KMS-11 (cell line): ENCODE results near the gene ATRNL1.

Experiments used
- H2AFZ ChIP-seq: fragments of 200-600 bp; sonication (generic); 2 replicates; pipeline ENCODE4 v1.6.1; 2016; ENCODE audit warnings: antibody characterized with exemption, mixed run types, low read depth
- H3K27ac ChIP-seq: fragments of 200-600 bp; sonication (generic); 2 replicates; pipeline ENCODE4 v1.6.1; 2016; ENCODE audit warnings: mild to moderate bottlenecking, mixed run types
- H3K27me3 ChIP-seq: fragments of 200-600 bp; sonication (generic); 2 replicates; pipeline ENCODE4 v1.6.1; 2017; ENCODE audit warnings: mild to moderate bottlenecking, low read depth, mixed run types, moderate library complexity; ENCODE audit not compliant: insufficient read depth
- H3K36me3 ChIP-seq: fragments of 200-600 bp; sonication (generic); 2 replicates; pipeline ENCODE4 v1.6.1; 2017; ENCODE audit warnings: mild to moderate bottlenecking, mixed run types; ENCODE audit not compliant: insufficient read depth
- H3K4me1 ChIP-seq: fragments of 200-600 bp; sonication (generic); 2 replicates; pipeline ENCODE4 v1.6.1; 2016; ENCODE audit warnings: mild to moderate bottlenecking, low read depth, mixed run types; ENCODE audit not compliant: poor library complexity, severe bottlenecking
- H3K4me2 ChIP-seq: fragments of 200-600 bp; sonication (generic); 2 replicates; pipeline ENCODE4 v1.7.0; 2016; ENCODE audit warnings: mild to moderate bottlenecking, mixed run types
- H3K4me3 ChIP-seq: fragments of 200-600 bp; sonication (generic); IDR thresholded peaks from 2 replicates; pipeline ENCODE4 v1.6.1; 2017; ENCODE audit warnings: low read depth, low read length, mixed read lengths; ENCODE audit not compliant: insufficient read depth
- H3K79me2 ChIP-seq: fragments of 200-600 bp; sonication (generic); 2 replicates; pipeline ENCODE4 v1.6.1; 2016; ENCODE audit warnings: low read depth, mixed run types; ENCODE audit not compliant: insufficient read depth
- H3K9ac ChIP-seq: fragments of 200-600 bp; sonication (generic); 2 replicates; pipeline ENCODE4 v1.6.1; 2016; ENCODE audit warnings: mild to moderate bottlenecking, mixed run types
- H4K20me1 ChIP-seq: fragments of 200-600 bp; sonication (generic); 2 replicates; pipeline ENCODE4 v1.6.1; 2016; ENCODE audit warnings: mild to moderate bottlenecking, mixed run types; ENCODE audit not compliant: insufficient read depth
- TF ChIP-seq, protein P1 (sequence below): fragments of 200-600 bp; sonication (generic); conservative IDR thresholded peaks from 2 replicates; pipeline ENCODE4 v1.6.1; 2017; ENCODE audit warnings: low read depth, mild to moderate bottlenecking, antibody characterized with exemption, low read length, moderate library complexity, mixed read lengths

ATRNL1 gene

DNA sequence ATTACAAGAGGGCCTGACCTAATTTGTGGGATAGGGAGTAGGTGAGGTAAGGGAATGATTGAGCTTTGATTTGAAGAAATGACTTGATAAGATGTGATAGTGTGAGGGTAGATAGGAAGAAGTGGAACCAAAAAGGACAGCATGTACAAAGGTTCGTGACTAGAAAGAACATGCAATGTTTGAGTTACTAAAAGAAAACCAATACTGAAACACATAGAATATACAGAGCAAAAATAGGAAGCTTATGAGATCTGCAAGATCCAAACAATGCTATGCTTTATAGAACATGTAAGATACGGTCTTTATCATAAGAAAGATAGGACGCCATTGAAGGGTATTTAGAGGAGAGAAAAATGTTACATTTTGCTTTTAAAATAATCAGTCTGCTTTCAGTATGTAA lies 343.8 kb downstream of the ATRNL1 start:
- Histone ChIP-seq H3K36me3 (no peaks in the 10 kb centered on the region), H3K27ac (no peak overlapping the region)

DNA sequence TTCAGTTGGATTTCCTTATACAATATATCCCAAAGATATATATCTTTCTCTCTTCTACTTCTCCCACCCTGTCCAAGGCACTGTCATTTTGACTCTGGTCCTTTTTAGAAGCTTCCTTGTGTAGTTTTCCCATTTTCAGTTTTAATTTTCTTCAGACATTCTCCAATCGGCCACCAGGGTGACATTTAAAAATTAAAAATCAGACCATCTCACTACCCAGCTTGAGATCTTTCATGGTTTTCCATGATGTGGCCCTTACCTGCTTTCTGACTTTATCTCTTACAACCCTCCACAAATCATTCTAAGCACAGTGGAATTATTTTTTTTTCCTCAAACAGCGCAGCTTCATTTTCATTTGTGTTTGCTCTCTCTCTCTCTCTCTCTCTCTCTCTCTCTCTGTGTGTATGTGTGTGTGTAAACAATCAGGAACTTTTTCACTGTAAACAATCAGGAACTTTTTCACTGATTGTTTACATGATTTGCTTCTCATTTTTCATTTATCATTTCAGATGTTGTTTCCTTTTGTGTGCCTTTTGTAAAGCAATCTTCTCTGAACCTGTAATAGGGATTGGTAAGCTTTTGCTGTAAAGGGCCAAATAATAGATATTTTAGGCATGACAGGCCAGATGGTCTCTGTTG lies 348.9 kb downstream of the ATRNL1 start:
- Histone ChIP-seq H2AFZ (no peak overlapping the region), H3K4me1 (no peaks in the 10 kb centered on the region), H4K20me1 (no peaks in the 10 kb centered on the region), H3K4me2 (no peak overlapping the region), H3K4me3 (no peak overlapping the region), H3K36me3 (no peaks in the 10 kb centered on the region), H3K79me2 (no peaks in the 10 kb centered on the region), H3K9ac (no peak overlapping the region), H3K27ac (no peak overlapping the region), H3K27me3 (no peaks in the 10 kb centered on the region)
- TF ChIP-seq, protein P1, sequence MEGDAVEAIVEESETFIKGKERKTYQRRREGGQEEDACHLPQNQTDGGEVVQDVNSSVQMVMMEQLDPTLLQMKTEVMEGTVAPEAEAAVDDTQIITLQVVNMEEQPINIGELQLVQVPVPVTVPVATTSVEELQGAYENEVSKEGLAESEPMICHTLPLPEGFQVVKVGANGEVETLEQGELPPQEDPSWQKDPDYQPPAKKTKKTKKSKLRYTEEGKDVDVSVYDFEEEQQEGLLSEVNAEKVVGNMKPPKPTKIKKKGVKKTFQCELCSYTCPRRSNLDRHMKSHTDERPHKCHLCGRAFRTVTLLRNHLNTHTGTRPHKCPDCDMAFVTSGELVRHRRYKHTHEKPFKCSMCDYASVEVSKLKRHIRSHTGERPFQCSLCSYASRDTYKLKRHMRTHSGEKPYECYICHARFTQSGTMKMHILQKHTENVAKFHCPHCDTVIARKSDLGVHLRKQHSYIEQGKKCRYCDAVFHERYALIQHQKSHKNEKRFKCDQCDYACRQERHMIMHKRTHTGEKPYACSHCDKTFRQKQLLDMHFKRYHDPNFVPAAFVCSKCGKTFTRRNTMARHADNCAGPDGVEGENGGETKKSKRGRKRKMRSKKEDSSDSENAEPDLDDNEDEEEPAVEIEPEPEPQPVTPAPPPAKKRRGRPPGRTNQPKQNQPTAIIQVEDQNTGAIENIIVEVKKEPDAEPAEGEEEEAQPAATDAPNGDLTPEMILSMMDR, result no peak

More for the DNA sequence above, 343.8 kb downstream of the ATRNL1 start:
- Histone ChIP-seq H3K4me1 (no peaks in the 10 kb centered on the region), H3K27me3 (no peaks in the 10 kb centered on the region), H3K4me2 (no peak overlapping the region), H3K9ac (no peak overlapping the region), H4K20me1 (no peaks in the 10 kb centered on the region), H3K4me3 (no peak overlapping the region), H3K79me2 (no peaks in the 10 kb centered on the region), H2AFZ (no peak overlapping the region)
- TF ChIP-seq, protein P1, result no peak

DNA sequence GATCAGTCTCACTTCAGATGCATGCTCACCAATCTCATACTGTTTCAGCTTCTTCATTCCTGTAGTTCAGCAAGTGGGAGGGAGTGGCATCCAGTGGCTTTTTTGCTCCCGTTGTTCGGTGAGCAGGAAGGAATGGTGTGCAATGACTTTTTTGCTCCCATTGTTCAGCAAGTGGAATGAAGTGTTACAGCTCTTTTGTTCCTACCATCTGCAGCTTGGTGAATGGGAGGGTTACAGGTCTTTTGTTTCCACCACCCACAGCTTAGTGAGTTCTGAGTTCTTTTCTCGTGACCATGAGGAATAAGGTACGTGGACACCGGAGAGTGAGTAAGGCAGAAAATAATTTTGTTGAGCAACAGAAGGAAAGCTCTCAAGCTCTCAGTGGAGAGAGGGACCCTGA lies 363.6 kb downstream of the ATRNL1 start:
- TF ChIP-seq, protein P1, result no peak
- H3K27me3 ChIP-seq, result no peaks in the 10 kb centered on the region
- H3K4me2 ChIP-seq, result no peak overlapping the region
- H3K36me3 ChIP-seq, result no peaks in the 10 kb centered on the region
- no peak overlapping the region for H3K9ac ChIP-seq
- no peak overlapping the region for H3K27ac ChIP-seq
- no peaks in the 10 kb centered on the region for H4K20me1 ChIP-seq
- H3K79me2 ChIP-seq, result no peaks in the 10 kb centered on the region
- H3K4me1 ChIP-seq, result no peaks in the 10 kb centered on the region
- H3K4me3 ChIP-seq, result no peak overlapping the region
- no peak overlapping the region for H2AFZ ChIP-seq

DNA sequence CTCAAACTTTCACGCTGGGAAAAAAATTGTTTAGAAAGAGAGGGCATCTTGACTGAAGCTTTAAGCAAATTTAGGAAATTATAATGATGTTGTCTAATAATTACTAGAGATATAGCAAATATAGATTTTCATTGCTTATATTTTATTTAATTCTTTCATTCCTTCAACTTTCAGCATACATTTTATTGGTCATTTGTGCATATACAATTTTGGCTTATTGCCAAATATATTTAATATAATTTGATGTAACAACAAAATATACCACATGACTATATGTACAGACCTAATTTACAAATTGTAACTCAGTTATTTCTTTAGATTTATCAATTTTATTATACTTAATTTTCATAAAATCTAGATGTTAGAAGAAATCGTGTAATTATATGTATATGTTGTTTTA lies 390.1 kb downstream of the ATRNL1 start:
- Histone ChIP-seq H3K4me1 (no peaks in the 10 kb centered on the region), H3K27me3 (no peaks in the 10 kb centered on the region), H3K9ac (no peak overlapping the region), H3K79me2 (no peaks in the 10 kb centered on the region), H3K36me3 (no peaks in the 10 kb centered on the region), H2AFZ (no peak overlapping the region), H3K4me2 (no peak overlapping the region), H3K27ac (no peak overlapping the region), H4K20me1 (no peaks in the 10 kb centered on the region), H3K4me3 (no peak overlapping the region)
- TF ChIP-seq, protein P1, result no peak
